HEK293T (cell line): Measurements from ENCODE around the gene RGS7BP.

Experiments used
- ARNT ChIP-seq: fragments of 450-650 bp; IDR thresholded peaks from 2 replicates; pipeline ENCODE4 v1.6.1; 2017; ENCODE audit warnings: mild to moderate bottlenecking
- BHLHE40 ChIP-seq: fragments of 450-650 bp; IDR thresholded peaks from 2 replicates; pipeline ENCODE4 v1.6.1; 2016; ENCODE audit warnings: mild to moderate bottlenecking, moderate library complexity, borderline replicate concordance
- ELF4 ChIP-seq: fragments of 450-650 bp; IDR thresholded peaks from 2 replicates; pipeline ENCODE4 v1.6.1; 2017; ENCODE audit warnings: antibody characterized with exemption
- FOXA1 ChIP-seq: fragments of 450-650 bp; IDR thresholded peaks from 2 replicates; pipeline ENCODE4 v1.6.1; 2016; ENCODE audit warnings: mild to moderate bottlenecking
- FOXM1 ChIP-seq: fragments of 450-650 bp; IDR thresholded peaks from 2 replicates; pipeline ENCODE4 v1.6.1; 2017; ENCODE audit warnings: mild to moderate bottlenecking, borderline replicate concordance
- HDGF ChIP-seq: fragments of 450-650 bp; IDR thresholded peaks from 2 replicates; pipeline ENCODE4 v1.6.1; 2017; ENCODE audit warnings: antibody characterized with exemption, borderline replicate concordance
- L3MBTL2 ChIP-seq: fragments of 450-650 bp; conservative IDR thresholded peaks from 2 replicates; pipeline ENCODE4 v1.6.1; 2016; ENCODE audit warnings: mild to moderate bottlenecking
- SUZ12 ChIP-seq: fragments of 450-650 bp; IDR thresholded peaks from 2 replicates; pipeline ENCODE4 v1.6.1; 2016; ENCODE audit warnings: mild to moderate bottlenecking
- TARDBP ChIP-seq: fragments of 450-650 bp; IDR thresholded peaks from 2 replicates; pipeline ENCODE4 v1.6.1; 2016
- ZNF384 ChIP-seq: fragments of 450-650 bp; IDR thresholded peaks from 2 replicates; pipeline ENCODE4 v1.6.1; 2016

GRCh38 chr5:64654561-64654938 is 148.7 kb downstream of the RGS7BP start:
- TF ChIP-seq L3MBTL2 (no peak), ZNF384 (no peak), TARDBP (no peak), SUZ12 (no peak), HDGF (no peak), FOXA1 (no peak), ARNT (no peak), BHLHE40 (no peak), ELF4 (no peak), FOXM1 (no peak)
